Measurements from ENCODE around the gene PEX5L.

The PEX5L gene

DNA sequence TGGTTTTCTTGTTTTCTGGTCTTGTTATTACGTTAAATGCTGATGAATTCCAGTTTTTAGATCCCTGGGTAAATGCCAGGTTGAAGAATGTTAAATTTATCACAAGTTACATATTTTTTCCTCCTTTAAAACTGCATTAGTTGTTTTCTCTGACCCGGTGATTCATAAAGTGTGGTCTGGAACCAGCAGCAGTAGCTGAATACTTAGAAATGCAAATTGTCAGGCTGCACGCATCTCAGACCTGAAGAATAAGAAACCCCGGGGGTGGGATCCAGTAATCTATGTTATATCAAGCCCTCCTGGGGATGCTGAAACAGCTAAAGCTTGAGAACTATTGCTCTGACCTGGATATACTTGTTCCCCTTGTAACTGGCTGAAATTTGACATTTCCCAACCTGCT is 69.1 kb downstream of the PEX5L start:
- TF ChIP-seq, protein P1, sequence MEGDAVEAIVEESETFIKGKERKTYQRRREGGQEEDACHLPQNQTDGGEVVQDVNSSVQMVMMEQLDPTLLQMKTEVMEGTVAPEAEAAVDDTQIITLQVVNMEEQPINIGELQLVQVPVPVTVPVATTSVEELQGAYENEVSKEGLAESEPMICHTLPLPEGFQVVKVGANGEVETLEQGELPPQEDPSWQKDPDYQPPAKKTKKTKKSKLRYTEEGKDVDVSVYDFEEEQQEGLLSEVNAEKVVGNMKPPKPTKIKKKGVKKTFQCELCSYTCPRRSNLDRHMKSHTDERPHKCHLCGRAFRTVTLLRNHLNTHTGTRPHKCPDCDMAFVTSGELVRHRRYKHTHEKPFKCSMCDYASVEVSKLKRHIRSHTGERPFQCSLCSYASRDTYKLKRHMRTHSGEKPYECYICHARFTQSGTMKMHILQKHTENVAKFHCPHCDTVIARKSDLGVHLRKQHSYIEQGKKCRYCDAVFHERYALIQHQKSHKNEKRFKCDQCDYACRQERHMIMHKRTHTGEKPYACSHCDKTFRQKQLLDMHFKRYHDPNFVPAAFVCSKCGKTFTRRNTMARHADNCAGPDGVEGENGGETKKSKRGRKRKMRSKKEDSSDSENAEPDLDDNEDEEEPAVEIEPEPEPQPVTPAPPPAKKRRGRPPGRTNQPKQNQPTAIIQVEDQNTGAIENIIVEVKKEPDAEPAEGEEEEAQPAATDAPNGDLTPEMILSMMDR (IDR thresholded peaks at IDR 0.05; ENCODE audit: extremely low read depth, missing control alignments): no peak

DNA sequence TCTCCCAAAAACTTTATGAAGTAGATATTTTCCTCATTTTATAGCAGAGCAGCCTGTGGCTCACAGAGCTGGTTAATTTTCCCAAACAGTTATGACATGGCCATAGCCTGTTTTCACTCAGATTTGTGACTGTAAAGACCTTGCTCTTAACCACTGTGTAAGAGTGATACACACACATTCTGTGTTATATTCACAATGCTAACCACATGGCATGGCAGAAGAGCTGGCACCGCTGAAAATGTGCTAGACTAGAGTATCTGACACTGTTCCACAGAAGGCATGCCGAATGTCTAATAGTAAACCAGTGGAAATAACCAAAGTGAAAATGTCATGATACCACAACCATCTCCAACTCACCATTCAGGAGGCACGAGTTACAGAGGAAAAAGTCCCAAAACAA is 71.8 kb downstream of the PEX5L start:
- TF ChIP-seq, protein P1 (IDR thresholded peaks at IDR 0.05; ENCODE audit: extremely low read depth, missing control alignments): no peak
- DNase-seq (ENCODE audit: low spot score): no peak

More for the DNA sequence above, 69.1 kb downstream of the PEX5L start:
- no peak for DNase-seq (ENCODE audit: low spot score)

DNA sequence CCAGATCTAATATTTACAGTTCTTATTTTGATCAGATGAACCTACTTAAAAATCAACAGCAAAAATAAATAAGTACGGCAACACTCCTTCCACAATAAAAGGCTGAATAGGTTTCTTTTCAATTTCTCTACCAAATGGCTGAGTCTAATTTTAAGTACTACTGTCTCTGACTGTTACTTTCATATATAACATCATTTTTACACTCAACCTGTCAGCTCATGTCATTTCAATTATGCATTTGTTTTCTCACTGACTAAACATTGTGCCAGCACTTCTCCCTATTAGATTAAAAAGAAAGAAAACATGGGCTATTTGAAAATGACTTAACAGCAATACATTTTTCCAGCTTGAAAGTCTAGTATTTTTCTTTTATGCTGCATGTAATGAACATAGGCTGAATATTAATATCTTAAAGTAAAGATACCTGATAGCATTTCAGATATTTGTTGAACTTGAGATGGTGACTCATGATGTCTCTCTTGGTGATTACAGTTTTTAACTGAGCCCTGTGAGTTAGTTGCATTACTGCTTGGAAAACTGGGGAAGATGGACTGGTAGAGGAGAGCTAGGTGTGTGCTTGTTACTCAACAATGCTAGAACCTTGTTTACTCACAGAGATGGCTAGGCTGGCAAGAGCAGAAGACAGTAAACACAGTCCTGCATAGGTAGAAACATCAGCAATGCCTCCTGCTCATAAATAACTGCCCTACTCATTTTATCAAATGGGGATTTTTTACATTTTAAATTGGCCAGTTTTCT is 73.9 kb downstream of the PEX5L start:
- TF ChIP-seq, protein P1 (IDR thresholded peaks at IDR 0.05; ENCODE audit: extremely low read depth, missing control alignments): no peak
- DNase-seq (ENCODE audit: low spot score): no peak

DNA sequence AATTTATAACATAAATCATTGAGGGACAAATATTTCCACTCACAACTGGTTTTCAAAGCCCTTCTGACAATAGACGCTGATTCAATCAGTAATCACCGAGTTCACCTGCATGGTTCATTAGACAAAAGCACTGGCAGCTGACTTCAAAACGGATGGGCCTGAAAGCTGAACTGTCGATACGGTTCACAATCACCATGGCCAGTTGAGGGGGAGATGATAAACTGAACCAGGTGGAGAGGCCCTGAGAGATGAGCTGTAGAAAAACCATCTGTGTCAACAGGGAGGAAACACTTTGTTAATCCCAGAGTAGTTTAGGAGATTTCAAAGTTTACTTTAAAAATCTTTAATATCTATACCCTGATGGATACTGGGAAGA is 75.0 kb downstream of the PEX5L start:
- TF ChIP-seq, protein P1 (IDR thresholded peaks at IDR 0.05; ENCODE audit: extremely low read depth, missing control alignments): no peak

DNA sequence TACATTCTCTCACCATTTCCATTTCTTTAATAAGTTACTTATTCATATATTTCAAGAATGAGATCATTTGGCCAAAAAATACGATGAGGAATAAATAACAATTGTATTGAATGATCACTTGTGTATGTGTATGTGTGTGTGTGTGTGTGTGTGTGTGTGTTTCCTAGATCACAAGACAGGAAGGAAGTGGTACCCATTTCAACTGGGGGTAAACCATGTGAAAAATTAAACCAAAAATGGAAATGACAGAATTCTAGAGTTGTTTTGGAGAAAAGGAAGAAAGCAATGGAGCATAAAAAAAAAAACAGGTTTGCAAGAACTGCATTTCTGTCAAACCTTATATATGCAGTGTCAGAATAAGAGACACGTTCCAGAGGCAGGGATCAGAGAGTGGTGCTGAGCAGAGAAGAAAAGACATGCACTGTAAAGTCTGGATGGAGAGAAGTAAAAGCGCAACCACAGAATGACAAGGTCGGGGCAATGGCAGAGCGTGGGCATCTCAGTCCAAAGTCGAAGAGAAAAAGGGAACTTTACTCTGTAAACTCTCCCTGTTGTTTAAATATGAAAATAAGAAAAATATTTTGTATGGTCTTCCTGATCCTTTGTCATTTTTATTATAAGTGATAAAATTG is 75.5 kb downstream of the PEX5L start:
- no peak for DNase-seq (ENCODE audit: low spot score)
- TF ChIP-seq, protein P1 (IDR thresholded peaks at IDR 0.05; ENCODE audit: extremely low read depth, missing control alignments): no peak

More for the DNA sequence above, 75.0 kb downstream of the PEX5L start:
- DNase-seq (ENCODE audit: low spot score): no peak

DNA sequence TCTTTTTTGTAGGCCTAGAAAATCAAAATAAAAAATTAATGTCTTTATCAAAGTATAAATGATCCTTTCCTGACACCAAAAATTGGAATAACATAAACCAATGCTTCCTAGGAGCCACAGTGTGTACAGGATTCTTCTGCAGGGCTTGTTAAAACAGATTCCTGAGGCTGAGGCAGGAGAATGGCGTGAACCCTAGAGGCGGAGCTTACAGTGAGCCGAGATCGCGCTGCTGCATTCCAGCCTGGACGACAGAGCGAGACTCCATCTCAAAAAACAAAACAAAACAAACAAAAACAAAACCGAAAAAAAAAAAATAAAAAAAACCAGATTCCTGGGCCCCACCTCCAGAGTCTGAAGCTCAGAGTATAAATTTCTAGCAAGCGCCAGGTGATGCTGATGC is 78.0 kb downstream of the PEX5L start:
- DNase-seq (ENCODE audit: low spot score): no peak

DNA sequence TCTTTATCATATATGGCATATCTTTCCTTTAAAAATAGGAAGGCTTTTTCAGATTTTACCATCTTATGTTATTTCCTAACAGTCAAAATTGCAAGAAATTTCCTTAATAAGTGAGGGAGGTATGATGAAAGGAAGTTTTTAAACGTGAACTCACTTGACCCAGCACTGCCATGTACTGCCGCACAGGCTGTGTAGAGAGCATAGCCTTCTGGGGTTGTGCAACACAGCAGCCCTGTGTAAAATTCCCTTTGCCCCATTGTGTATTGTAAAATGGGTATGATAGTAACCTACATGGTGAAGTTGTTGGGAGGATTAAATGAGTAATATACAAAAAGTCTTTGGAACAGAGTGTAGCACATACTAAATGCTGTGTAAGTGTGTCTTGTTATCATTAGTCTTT is 78.6 kb downstream of the PEX5L start:
- no peak for DNase-seq (ENCODE audit: low spot score)
- TF ChIP-seq, protein P1 (IDR thresholded peaks at IDR 0.05; ENCODE audit: extremely low read depth, missing control alignments): no peak

More for the DNA sequence above, 78.0 kb downstream of the PEX5L start:
- TF ChIP-seq, protein P1 (IDR thresholded peaks at IDR 0.05; ENCODE audit: extremely low read depth, missing control alignments): no peak

All from GM20000 (cell line).